Medulla oblongata (tissue), 1 donor: ENCODE data around the gene MBP.

Experiments used
- DNase-seq: peaks from one replicate; pipeline ENCODE4 v3.0.0-alpha.2; 2015; ENCODE audit errors: extremely low spot score

The MBP gene

GRCh38 chr18:76988827-76989646 is 143.5 kb downstream of the MBP start:
- no peak for DNase-seq

DNA sequence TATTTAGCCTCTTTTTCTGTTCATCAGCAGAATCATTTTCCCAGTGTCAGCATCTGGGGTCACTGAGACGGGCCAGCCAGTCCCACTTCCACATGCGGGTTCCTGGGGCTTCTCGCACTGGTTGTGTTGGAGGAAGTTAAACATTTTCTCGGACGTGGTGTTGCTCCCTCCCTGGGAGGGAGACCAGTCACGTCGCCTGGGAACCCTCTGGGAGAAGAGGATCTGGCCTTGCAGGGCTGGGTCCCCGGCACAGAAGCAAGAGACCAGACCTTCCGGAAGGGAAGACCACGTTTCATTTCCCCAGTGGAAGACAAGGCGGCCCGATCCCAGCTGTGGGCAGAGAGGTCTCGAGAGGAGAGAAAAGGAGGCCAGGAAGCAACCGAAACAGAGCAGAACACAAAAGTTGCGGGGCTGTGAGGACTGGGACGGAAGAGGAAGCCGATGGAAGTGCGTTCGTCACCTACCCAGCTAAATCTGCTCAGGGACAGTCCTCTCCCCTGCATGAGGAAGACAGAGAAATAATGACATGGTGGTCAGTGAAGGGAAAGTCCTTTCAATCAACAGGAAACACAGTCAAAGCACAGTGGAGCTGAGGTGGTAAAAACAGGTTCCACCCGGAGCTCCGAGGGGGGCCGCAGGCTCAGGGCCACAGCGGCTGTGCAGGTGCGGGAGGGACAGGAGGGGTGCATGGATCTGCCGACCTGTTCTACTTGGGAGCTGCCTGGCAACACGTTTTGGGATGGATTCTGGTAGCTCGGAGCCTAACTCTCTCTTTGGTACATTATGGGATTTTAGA is 144.4 kb downstream of the MBP start:
- DNase-seq, result peak; percentile 76

DNA sequence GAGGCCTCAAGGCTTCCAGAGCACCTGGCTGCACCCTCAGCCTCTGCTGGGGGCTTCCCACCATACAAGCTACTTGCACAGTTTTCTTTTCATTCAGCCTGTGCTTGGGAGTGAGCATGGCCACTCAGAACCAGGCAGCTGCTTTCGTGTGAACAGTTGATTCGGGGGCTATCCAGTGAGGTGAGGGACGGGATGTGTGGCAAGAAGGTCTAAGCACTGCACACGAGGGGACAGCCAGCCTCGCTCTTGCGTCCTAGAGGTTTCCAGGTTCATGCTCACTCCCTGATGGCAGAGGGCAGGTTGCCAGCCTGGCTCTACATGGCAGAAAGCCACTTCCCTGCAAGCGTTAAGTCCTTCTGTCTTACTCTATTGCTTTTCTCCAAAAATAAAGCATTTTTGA is 146.2 kb downstream of the MBP start:
- DNase-seq, result no peak

DNA sequence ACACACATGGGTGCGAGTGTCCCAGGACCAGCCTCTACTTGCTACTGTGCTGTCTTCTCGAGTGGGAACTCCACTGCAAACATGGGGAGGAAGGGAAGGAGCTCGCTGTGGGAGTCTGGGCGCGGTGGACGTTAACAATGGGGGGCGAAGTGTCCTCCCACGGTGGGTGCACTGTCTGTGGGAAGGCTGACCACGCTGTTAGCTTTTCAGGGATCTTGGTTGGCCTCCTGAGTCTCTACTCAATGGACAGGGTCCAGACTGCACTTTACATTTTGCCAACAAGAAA is 146.7 kb downstream of the MBP start:
- DNase-seq, result no peak

DNA sequence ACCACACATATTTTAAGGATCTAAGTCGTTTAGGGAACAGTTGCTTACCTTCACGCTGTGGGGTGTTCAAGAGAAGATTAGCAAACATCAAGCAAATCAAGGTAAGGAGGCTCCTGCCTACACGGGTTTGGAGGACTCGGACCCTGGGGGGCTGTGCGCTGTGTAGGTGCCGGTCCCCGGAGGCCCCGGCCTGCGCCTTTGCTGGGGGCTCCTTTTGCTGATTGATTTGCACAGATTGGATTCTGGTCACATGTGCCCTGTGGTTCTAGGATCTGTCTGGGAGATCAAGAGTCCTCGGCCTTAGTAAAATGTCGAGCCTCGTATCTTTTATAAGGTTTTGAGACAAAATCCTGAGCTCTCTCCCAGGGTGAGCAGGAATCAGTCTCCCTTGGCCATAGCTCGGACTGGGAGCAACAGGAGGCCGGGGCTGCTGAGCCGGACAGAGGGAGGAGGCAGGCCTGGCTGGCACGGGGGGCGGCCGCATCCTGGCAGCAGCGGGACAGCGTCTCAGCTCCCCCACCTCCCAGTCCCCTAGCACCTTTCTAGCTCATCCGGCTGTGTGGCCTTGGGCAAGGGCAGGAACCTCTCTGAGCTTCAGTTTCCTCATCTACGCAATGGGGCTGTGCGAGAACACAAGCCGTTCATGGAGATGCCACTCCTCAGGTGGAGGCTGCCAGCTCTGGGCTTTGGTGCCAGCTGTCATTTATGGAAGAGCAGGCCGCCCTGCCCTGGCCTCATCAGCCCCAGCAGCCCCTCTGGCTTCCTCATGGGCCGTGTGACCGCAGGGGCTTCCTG is 147.2 kb downstream of the MBP start:
- no peak for DNase-seq

DNA sequence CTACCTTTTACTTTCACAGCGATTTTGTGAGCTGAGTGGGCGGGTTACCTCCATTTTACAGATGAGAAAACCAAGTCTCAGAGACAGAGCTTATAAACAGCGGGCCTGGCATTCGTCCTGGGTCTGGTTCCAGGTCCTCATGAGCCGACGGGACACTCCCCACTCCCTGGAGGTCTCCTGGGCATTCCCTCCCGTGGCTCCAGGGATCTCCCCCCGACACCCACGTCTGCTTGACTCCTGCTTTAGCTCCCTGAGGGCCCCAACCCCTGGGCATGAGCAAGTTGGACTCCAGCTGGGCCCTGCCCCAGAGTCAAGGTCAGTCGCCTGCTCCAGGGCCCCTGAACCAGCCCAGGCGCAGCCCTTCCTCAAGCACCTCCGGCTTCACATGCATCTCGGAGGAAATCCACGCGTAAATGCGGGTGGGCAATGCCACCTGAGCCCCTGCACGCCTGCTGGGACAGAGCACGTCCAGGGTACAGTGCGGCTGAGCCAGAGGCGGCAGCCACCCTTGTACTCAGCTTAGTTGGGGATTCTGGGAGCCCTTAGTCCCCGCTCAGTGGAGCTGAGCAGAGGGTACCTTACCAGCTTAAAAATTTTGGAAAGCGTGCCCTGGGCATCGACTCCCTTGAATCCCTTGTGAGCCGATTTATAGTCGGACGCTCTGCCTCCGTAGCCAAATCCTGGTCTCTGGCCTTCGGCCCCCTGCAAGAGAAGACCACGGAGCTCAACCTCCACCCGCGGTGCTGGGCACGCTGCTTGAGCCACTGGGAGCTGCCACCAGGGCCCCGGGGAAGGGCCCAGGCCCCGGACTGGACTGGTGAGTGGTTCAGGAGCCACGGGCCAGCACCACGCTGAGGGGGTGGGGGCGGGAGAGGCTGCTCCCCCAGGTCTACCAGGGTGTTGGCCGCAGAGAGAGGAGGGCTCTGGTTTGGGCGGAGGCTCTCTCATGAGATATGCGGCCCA is 148.1 kb downstream of the MBP start:
- DNase-seq, result no peak

DNA sequence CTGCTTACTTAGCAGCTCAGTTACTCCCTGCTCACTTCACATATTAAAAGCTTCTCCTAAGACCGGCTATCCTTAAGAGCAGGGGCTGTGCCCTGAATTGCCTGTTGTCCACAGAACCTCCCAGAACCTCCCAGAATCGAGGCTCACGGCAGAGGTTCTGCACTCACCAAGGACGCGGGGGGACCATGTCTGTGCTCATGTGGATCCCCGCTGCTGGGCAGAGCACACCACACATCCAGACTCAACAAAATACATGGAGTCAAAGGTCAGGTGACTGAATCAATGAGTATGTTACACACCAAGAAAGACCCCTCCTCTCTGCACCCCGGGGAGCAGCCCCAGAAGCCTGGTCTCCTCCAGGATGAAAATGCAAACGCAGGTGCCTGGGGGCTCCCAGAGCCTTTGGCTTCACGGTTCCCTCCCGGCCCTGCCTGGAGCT is 149.0 kb downstream of the MBP start:
- DNase-seq, result no peak

- peak; percentile 83 for DNase-seq
These were observed 149.6 kb downstream of the MBP start for GRCh38 chr18:76982841-76983583.

DNA sequence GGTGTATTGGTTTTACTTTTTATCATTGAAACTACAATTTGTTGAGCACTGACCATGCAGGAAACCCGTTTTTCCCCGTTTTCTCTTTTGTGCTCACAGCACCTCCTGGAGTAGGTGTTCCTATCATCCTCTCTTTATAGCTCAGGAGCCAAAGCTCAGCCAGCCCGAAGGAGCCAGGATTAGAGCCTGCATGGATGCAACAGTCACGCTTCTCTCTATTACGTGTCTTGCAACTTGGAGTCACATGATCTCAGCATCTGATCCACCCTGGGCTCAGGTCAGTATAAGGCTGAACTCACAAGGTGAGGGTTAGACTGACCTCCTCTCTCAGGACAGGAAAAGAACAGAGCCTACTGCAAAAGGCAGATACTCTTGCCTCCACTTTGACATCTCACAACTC is 150.5 kb downstream of the MBP start:
- DNase-seq, result peak; percentile 25

- DNase-seq, result peak; percentile 24
These were observed 151.1 kb downstream of the MBP start for GRCh38 chr18:76981396-76981968.

GRCh38 chr18:76980663-76981395 is 151.8 kb downstream of the MBP start:
- DNase-seq, result peak; percentile 14

DNA sequence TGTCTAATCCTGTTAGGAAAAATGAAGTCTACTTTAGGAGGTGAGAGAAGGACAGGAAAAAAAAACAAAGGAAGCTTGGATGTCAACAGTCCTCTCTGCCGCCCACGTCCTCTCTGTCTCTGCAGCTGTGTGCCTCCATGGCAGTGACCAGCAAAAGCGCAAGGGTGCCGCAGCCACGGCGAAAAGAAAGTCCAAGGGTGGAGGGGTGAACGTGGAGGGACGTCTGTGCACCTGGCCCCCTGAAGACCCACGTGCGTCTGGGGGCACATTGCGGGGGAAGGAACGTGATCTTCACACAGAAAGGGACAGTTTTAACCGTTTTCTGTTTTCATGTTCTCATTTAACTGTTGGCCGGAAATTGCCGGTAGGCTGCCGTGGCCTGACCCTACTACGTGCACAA is 152.7 kb downstream of the MBP start:
- DNase-seq, result no peak

DNA sequence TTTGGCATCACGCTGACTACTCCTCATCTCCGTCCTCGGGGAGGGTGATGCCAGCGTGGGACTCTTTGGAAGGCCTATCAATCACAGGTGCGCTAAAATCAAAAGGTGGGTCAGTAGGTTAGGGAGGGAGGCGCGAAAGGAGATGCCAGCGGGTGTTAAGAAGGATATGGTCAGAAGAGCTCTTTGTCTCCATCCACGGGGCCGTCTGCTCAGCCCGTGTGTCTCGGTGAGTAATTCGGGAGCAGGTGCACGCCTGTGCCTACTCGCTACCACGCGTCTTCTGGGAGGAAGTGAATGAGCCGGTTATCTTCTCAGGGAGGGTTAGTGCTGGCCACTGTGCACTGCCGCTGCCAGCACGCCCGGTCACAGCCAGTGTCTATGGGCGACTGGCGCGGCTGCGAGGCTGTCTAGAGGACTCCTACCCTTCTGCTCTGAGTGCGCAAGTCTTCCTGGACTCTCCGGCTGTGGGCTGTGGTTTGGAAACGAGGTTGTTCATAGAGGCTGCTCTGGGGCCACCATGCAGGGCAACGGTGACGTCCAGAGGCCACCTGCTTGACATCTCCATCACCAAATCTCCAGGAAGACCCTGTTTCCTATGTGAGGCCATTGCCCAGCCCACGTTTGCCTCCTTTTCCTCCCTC is 153.4 kb downstream of the MBP start:
- peak; percentile 27 for DNase-seq

- DNase-seq, result no peak
These were observed 154.0 kb downstream of the MBP start for GRCh38 chr18:76978616-76979015.

DNA sequence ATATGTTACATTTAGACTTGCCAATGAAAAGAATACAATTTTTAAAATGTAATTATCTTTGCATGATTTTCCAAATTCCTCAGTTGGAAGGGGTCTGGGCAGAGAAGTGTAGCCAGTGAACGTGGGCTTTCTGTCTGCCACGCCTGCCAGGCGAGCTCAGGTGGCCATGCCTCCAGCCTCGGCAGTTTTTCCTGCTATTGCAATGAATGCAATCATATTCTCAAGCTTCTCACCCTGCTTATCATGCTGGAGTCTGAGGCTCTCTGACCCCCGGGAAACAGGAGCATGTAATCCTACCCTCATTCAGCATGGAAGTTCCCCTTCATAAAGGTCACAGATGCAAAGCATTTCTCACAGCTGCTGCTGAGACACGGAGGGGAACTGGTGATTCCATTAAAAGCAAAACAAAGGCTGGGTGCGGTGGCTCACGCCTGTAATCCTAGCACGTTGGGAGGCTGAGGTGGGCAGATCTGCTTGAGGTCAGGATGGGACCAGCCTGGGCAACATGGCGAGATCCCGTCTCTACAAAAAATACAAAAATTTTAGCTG is 154.8 kb downstream of the MBP start:
- no peak for DNase-seq

- DNase-seq, result no peak
These were observed 155.4 kb downstream of the MBP start for GRCh38 chr18:76977108-76977621.

- DNase-seq, result no peak
These were observed 156.9 kb downstream of the MBP start for GRCh38 chr18:76975577-76976110.

GRCh38 chr18:76974386-76974785 is 158.2 kb downstream of the MBP start:
- no peak for DNase-seq
